HG02973 (cell line): ENCODE measurements around the gene FTH1.
"Not testable (repeated sequence)": the region's sequence is repeated elsewhere in the genome, so short reads cannot be mapped to it uniquely, and the experiment has no call there.

ENCODE experiments used
- ATAC-seq: cut with Tn5 transposase; IDR thresholded peaks from one replicate; pipeline ENCODE4 v1.9.1; 2021; ENCODE audit warnings: moderate library complexity; ENCODE audit not compliant: unreplicated experiment

The FTH1 gene

DNA sequence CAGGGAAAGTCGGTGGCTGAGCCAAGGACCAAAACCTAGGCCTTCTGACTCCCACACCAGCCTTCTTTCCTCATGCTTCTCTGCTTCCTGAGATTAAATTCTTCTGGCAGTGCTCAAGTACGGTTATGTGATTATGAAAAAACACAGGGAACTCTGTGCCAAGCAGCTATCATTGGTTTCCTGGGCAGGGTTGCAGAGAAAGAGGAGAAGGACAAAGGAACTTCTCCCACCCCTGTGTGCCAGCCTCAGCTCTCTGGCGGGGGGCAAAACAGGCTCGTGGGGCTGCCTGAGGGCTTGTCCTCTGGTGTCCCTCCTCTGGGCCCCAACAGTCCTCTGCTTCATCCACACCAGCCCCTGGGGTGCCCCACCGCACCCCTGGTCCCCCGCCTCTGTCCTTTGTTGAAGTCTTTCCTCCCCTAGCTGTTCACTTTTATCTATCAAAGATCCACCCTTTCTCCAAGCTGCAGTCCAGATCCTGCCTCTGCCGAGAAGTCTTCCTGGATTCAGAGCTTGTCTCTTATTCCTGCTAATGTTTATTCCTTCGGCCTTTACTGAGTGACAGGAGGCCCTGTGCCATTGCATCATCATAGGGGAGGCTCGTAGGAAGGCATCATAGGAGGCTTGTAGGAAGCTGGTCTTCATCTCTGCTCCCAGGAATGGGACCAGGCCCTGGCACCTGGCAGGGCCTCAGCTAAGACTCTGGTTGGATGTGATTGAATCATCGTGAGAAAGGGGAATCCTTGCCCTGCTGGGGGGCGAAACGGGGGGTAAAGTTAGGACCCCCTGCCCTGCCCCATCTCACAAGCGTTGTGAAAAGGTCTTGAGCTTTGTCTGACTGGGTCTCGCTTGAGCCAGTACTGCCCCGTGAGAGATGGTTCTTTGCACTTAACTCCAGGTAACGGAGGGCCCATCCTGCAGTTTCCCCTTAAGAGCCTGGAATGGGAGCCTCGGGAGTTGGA, 11.5 kb upstream of the FTH1 start:
- ATAC-seq: no peak

DNA sequence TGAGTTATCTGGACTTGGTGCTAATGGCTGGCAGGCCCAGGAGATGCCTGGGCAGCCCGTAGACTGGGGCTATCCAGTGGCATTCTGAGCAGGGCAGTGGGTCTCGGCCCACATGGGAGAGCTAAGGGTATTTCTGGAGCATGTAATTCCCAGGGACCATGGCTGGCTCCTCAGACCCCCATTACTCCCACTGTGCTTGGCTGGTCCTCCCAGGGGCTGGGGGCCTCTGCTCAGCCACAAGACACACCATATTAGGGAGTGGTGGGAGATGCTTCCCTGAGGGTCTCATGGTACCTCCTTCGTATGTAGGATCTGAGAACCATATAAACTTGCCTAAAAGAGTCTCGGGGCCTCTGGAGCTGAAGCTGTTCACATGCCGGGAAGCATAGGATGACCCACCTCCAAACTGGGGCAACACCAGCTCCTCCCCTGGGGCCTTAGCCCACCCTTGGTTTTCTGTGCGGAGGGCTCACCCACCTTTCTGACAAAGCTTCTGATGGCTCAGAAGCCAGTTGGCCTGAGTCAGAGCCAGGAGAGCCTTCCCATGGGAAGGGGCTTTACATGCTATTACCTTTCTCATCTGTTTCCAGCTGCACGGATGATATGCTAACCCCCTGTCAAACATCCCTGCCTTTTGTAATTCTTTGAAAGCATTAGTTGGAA, 9.5 kb upstream of the FTH1 start:
- ATAC-seq: no peak

DNA sequence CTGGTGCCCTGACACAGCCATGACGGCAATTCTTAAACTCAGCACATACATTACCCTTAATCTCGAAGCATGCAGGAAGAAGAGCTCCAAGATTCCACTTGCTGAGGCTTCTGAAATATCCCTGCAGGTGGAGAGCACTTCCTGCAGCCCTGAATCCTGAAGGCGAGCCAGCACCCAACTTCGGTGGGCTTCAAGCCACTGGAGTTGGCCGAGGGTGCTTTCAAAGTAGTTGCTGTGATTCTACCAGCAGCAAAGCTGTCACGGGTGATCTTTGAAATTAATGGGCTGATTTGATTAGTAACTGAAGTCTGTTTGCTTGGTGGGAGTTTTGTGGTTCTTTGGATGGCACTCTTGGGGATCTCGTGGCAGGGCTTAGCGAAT, 9.0 kb upstream of the FTH1 start:
- no peak for ATAC-seq

DNA sequence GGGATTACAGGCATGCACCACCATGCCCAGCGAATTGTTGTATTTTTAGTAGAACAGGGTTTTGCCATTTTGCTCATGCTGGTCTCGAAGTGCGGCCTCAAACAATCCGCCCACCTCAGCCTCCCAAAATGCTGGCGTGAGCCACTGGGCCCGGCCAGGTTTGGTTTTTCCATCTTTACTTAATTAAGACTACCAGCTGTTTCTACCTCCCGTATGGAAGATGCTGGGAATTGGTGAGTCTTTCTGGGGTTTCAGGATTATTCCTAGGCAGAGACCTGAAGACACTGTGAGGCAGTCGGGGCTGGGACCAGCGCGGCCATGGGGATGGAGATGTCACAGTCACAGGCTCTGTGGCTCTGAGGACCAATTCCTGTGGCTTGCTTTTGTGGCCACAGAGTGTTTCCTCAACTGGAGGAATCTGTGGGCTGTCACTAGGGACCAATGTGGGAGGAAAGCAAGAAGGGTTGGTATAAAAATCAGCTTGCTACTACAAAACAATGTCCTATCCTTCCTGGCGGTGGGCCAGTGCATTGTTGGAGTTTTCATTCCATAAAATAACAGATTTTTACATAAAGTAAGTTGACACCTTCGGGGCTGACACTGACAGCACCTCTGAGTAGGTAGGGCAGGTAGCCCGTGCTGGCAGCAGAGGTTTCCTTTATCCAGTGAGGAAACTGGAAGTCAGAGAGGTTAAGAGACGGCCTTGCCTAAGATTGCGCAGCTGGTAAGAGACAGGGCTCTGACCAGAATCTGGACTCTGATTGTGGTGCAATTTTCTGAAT, 8.4 kb upstream of the FTH1 start:
- no peak for ATAC-seq

DNA sequence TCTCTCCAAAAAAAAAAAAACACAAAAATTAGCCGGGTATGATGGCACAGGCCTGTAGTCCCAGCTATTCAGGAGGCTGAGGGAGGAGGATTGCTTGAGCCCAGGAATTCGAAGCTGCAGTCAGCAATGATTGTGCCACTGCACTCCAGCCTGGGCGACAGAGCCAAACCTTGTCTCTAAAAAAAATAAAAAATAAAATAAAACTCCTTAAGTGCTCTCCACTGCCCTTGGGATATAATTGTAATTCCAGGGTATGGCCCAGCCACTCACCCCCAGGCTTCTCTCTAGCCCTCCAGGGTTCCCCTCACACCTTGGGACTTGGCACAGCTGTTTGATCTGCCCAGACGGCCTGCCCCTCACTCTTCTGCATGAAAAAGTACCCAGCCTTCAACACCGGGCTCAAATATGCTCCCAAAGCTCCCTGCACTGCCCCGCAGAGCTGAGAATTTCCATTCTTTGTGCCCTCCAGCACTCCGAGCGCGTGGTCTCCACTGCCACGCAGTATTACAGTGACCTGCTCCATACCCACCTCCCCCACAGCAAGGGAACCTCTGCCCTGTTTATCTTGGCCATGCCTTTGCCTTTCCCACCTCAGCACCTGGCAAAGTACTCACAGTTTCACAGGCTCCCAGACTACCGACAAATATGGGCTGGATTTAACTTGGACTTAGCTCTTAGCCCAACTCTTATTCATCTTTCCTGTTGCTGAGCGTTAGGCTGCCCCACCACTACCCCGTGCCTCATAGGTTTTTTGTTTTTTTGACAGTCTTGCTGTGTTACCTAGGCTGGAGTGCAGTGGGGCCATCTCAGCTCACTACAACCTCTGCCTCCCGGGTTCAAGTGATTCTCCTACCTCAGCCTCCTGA, 7.6 kb upstream of the FTH1 start:
- ATAC-seq: no peak

DNA sequence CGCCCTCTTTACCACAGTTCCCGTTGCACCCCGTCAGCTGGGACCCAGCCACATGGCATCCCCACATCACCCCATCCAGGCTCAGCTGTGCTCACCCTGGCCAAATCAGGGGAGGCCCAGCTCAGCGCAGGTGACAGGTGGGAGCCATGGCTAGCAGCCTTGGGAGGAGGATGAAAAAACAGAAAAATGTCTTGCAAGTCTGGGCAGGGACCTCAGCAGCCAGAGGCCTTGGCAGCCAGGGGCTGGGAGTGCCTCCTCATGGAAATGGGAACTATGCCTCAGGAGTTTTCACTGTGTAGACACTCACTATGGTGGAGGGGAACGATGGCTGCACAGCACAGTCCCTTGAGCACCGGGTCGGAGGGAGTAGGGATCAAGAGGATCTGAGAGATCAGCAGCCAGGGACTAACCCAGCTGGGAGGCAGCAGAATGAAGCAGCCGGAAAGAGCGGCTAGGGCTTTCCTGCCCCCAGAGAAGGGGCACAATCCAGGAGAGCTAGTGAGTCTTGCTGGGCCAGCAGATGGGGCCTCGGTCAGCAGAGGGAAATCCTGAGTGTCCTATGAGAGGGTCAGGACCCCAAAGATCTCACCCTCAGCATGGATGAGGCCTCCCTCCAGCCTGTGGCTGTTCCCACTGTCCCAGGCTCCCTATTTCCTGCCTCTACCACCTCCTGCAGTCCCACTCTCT, 6.2 kb upstream of the FTH1 start:
- ATAC-seq: no peak

DNA sequence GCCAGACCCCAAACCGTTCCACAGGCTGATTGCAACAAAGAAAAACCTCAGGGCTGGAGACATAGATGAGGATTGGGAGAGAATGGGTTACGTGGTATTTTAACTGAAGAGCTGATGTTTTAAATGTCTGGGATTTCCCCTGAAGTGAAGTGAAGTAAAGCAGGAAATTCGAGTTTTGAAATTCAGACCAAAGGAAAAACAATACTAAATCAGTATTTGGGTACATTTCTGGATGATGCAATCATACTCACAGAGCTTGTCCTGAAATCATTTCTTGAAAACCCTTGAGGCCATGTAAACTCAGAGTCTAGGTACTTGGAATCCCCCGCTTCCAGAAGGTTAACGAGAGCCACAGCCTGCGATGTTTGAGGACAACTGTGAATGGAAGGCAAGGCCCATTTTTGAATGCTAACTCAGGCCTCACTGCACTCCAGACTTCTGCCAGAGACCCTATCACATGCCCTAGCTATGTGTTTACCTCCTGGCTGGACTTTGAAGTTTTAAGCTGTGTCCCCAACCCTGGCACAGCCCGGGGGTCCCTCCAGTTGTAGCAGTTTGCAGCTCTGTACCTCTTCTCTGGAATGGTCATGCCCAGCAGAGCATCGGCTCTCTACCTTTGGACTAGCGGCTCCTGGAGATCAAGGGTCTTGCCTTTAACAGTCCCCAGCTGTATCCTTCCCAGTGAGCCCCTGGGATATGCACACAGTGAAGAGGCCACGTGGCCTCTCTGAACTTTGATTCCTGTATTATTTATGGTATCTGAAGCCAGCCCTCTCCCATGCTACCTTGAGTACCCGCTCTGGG, 5.4 kb upstream of the FTH1 start:
- no peak for ATAC-seq

DNA sequence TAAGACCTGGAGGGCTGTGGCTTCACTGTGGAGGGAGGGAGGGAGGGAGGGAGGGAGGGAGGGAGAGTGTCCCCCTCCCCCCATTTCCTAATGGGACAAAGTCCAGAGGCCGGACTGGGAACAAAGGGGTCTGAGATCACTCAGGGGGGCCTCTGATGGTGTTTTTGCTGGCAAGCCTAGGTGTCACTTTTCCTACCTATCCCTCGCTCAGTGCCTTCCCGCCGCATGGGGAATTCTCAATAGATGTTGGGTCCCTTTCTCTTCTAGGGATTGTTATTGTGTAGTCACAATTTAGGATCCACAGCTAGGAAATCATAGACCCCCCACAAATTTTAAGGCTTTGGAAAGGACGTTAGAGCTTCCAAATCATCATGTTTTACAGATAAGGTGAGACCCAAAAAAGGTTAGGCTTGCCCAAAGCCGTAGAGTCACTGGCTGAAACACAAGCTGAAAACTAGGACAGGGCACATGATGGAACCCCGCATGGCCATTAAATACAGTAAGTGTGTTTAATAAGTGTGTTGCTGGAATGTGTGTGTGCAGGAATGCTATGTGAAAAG, 4.8 kb upstream of the FTH1 start:
- no peak for ATAC-seq

DNA sequence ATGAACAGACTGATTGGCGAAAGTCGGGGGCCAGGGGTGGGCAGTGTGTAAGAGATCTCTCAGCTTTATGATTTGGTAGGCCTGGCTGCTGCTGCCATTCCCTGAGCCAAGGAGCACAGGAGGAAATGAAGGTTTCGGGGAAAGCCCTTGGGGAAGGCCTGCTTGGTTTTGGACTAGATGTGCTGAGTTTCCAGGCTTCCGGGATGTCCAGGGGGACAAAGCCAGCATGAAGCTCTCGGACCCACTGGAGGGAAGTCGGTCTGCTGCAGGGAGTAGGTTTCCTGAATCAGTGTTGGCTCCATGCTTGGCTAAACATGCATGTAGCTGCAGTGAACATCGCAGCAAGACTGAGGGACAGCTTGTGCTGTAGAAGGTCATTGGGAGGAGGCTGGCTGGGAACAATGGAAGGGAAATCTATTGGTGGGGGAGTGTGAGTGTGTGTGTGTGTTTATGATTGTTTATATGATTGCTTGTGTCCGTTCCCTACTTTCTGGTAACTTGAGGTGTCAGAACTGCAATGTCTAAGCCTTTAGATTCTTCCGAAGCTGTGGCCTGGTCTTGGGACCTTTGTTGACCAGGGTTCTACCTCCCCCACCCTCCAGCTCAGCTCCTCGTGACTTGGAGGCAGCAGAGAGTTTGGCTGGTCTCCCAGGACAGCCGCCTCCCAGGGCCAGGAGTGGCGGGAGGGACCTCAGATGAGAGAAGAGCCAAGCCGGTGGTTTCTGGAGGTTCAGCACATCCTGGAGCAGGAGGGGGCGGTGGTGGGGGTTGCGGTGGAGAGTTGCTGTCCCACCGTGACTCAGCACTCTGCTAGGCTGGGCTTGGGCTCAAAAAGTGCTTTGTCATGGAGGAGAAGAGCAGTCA, 4.0 kb upstream of the FTH1 start:
- ATAC-seq: no peak

DNA sequence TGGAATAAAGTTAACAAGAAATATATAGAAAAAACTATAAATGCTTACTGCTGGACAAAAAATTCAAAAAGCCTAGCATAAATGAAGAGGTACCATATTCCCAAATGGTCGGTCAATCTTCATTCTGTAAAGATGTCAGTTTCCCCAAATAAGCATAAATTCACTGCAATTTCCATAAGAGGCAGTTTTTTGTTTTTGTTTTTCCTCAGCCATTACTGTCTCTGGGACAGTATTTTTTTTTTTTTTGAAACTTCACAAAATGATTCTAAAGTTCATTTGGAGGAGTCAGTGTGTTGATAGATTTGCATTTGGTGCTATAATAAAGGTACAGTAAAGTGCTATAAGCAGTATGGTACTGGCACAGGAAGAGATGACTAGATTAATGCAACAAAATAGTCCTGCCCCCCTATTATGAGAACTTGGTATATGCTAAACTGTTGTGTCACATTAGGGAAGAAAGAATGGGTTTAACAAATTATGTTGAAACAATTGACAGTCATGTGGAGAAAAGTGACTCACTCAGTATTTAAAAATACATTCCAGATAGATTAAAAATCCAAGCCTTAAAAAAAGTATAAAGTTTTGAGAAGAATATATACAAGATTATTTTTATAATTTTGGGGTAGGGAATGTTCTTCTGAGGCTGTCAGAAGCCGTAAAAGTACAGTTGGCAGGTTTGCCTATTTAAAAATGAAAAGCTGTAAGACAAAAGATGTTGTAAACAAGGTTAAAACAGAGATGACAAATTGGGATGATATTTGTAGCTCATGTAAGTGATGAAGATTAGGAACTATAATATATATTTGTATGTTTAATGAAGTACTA, 2.6 kb upstream of the FTH1 start:
- no peak for ATAC-seq

DNA sequence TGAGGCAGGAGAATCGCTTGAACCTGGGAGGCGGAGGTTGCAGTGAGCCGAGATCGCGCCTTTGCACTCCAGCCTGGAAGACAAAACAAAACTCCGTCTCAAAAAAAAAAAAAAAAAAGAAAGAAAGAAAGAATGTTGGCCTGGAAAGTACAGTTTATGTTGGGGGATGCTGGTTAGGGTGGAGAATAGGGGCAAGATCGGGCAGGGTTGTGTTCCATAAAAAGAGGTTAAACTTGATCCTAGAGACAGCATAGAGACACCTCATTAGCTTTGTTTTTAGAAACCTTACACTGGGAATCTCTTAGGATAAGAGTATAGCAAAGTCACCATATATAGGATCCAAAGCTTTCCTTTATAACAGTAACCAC, 1.9 kb upstream of the FTH1 start:
- ATAC-seq: no peak

DNA sequence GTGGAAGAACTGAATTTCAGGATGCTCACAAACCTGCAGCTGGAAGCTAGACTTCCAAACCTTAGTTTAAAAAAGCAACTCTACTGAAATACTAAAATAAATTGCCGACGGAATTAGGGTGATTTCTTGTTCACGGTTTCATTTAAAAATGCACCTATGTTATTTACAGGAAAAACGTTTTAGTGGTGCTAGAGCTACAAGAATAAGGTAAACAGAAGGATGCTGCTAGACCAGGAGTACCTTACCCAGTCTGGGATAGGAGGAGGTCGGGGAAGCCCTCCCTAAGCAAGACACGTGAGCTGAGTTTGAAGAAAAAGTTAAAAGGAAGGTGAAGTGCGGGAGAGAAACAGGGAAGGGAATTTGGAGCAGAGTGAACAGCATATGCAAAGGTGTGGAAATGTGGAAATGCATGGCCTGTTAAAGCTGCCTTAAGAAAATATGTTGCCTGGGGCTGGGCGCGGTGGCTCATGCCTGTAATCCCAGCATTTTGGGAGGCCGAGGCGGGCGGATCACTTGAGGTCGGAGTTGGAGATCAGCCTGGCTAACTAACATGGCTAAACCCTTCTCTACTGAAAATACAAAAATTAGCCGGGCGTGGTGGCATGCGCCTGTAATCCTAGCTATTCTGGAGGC, 1.4 kb upstream of the FTH1 start:
- no peak for ATAC-seq

DNA sequence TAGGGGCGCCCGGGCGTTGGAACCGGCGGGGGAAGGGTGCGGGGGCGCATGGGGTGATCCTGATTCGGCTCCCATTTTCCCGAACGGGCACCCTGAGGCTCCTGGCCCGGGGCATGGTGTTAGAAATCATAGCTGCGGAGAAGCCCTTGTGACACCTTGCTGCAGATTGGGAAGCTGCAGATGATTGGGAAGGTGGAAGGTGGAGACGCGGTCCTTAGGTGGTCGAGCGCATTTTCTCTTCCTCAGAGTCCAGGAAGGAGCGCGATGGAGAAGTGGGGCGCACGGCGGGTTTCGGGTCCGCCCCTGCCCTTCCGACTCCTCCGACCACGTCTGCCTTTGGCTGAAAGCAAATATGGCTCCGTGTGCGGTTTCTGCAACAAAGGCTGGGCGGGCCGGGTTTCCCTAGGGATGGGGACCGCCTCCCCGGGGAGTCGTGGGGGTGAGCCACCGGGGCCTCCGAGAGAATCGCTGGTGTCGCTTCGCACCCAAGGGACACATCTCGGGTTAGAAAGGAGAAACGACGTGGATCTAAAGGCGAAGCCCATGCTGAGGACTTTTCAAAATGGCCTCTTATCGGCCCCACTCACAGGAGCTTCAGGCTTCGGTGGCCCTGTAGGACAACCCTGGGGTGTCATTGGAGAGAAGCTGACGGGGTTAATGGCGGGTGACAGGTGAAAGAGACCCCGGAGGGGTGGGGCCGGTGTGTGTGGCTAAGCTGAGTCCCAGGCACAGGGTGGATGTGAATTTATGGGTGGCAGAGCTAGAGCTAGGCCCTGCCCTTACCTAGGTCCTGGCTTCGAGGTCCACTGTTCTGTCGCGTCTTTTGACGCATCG, 707 bp upstream of the FTH1 start:
- ATAC-seq: peak; percentile 16

DNA sequence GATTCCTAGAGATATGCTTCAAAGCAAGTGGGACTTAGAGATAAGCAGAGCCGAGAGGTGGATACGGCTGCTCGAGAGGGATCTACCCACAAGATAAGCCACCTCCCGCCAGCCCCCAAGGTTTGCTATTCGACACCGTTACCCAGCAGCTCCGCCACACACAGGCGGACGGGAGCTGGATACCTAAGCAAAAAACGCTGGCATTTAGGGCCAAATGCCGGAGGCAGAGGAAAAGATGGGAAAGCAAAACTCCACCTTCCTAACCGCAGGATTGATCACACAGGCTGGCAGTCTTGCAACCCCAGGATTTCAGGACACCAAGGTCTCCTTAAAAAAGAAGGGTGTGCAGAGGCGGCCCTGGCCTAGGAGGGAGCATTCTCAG, 709 bp downstream of the FTH1 start:
- no peak for ATAC-seq

DNA sequence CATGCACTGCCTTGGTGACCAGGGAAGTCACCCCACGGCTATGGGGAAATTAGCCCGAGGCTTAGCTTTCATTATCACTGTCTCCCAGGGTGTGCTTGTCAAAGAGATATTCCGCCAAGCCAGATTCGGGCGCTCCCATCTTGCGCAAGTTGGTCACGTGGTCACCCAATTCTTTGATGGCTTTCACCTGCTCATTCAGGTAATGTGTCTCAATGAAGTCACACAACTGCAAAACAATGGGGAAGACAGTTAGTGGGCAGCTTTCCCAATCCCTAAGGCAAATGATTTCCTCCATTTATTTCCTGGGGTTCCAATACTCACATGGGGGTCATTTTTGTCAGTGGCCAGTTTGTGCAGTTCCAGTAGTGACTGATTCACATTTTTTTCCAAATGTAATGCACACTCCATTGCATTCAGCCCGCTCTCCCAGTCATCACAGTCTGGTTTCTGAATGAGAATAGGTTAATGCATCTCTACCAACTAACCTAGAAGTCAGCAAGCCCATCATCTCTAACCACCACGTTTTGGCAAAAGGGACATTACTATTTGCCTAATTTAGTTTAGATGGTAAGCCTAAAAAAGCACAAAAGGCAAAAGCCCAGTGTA, 2.7 kb downstream of the FTH1 start:
- not testable (repeated sequence) for ATAC-seq
